Suppressor macrophage treated with lipopolysaccharide for 4 hours (primary cell): ENCODE data around the gene LCE7A.

Source experiments
- DNase-seq: peaks from one replicate; pipeline ENCODE4 v3.0.0-alpha.2; 2020

Gene LCE7A

DNA sequence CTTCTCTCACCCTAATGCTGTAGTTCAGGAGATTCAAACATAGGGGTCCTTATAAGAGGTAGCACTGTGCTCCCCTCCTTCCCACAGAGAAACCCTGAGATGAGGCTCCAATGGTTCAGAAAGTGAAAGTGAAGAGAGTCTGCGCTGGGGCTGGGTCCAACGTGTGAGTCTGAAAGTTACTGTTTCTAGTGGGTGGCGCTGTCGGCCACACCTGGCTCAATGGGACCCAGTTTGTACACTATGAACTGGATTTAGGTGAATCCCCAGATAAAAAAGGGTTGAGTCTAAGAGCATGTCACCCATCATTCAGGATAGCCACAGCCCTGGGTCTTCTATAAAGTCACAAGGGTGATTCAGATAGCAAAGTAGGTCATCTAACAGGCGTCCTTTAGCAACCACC lies 21.1 kb downstream of the LCE7A start:
- DNase-seq = no peak

DNA sequence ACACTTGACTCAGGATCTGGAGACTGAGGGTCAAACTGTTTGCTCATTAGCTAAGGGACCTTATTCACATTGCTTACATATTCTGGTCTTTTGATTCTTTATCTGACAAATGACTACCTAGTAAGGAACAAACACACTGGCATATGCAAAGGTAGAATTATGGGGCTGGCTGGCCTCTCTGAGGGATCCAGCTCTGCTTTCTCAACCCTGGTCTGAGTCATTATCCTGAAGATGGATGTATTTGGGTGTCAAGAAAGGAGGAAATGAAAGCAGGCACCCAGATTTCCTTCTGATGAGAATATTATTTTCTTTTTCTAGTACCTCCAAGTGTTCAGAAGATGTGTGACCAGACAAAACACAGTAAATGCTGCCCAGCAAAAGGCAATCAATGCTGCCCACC lies 24.3 kb downstream of the LCE7A start:
- no peak for DNase-seq

DNA sequence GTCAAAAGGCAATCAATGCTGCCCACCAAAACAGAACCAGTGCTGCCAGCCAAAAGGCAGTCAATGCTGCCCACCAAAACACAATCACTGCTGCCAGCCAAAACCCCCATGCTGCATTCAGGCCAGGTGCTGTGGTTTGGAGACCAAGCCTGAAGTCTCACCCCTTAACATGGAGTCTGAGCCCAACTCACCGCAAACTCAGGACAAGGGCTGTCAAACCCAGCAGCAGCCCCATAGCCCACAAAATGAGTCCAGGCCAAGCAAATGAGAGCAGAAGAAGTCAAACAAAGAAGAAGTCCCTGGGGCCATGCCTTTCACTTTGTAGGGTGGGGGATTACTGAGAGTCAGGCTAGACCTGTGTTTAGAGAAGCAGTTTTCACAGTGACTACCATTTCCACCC lies 24.7 kb downstream of the LCE7A start:
- DNase-seq = no peak

DNA sequence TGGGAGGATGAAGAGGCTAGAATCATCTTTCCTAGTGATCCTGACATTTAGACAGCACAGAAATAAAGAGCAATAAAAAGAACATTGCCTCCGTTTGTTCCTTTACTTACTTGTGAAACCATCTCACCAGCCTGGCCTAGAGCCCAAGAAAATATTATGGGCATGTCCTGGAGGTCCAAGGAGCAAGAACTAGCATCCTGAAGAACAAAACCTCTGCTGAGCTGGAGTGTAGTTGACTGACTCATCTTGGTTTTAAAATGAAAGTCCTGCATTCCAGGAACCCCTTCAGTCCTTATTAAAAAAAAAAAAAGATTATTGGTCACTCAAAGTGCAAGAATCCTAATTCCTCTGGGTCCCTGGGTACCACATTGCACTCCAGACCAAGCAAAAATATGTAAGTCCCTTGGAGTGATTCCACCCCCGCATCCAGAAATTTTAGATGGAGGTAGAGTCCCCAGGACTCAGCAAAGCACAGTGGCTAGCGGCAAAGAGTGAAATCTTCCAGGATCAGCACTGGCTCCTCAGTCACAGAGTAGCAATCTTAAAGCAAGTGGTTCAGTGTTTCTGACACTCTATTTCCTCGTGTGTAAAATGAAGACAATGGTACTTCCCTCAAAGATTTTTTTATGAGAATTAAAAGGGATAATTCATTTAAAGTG lies 25.3 kb downstream of the LCE7A start:
- no peak for DNase-seq

DNA sequence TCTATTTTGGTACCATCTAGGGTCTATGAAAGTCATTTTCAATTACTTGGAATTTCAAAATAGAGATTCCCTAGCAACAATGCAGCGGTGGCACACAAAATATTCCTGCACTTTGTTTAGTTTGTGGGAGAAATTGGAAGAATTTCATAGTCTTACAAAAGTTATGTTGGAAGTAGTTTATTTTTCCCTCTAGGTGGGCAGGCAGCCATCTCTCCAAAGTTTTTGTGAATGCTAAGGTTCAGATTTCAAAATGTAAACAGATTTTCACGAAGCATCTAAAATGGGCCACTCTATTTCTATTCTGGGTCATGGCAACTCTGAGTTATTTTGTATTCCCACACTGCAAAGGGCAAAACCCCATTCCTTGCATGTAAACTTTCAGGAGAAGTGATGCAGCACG lies 26.3 kb downstream of the LCE7A start:
- no peak for DNase-seq

DNA sequence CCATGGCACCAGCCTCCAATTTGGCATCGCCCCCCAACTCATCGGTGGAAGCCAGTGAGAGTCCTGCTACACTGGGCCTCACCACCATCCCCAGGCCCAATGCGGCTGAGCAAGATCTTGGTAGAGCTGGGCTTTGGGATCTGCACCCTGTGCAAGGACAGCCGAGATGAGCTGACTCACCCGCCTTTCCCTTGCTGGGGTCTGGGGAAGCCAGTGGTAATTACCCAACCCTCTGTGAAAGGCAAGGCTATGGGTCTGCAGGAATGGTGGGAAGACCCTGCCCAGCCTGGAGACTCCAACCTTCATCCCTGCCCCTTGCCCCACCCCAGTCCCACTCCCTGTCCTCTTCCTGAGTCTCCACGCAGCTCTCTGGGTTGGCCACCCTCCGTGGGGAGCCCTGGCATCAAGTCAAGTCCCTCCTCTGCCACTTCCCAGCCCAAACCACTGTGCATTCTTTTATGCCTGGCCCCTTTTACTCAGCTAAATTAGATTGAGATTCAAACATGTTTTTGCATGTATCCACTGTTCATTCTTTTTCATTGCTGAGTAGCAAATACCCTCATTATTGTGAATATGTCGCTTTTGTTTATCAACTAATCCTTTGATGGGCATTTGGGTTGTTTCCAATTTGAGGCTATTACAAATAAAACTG lies 27.1 kb downstream of the LCE7A start:
- no peak for DNase-seq

DNA sequence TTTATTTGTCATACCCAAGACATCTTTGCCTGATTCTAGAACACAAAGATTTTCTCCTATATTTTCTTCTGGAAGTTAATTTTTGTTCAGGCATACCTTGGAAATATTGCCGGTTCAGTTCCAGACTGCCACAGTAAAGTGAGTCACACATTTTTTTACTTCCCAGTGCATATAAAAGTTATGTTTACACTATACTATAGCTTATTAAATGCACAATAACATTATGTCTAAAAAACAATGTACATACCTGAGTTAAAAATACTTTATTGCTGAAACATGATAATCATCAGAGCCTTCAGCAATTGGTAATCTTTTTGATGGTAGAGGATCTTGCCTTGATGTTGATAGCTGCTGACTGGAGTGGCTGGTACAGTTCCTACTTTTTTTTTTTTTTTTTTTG lies 28.3 kb downstream of the LCE7A start:
- DNase-seq = no peak

DNA sequence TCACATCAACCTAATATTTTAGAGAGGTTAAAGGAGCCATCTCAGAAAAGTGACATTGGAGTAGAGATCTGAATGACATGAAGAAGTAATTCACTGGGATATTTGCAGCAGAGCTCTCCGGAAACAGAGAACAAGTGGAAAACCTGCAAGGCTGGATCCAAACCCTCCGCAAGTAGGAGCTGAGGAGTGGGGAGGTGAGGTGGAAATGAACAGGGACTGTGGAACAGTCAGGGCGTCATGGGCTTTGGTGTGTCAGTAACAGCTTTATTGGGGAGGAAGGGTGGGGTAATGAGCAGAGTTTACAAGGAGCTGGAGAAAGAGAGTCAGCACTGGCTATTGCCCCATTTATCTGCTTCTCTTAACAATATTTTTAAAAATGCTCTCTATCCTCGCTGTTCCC lies 39.2 kb downstream of the LCE7A start:
- no peak for DNase-seq

DNA sequence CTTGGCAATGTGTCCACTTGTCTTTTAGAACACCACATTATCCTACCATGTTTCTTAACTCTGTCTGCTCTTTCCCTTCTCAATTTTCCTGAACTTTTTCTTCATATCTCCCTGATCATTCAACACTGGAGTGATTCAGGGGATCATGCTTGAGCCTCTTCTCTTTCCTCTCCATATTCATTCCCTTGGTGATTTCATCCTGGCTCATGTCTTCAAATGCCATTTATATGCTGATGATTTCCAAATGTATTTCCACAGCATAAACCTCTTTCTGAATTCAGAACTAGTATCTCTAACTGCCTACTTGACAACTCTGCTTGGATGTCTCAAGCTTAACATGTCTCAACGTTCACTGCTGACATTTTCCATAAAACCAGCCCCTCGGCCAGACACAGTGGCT lies 40.1 kb downstream of the LCE7A start:
- no peak for DNase-seq

DNA sequence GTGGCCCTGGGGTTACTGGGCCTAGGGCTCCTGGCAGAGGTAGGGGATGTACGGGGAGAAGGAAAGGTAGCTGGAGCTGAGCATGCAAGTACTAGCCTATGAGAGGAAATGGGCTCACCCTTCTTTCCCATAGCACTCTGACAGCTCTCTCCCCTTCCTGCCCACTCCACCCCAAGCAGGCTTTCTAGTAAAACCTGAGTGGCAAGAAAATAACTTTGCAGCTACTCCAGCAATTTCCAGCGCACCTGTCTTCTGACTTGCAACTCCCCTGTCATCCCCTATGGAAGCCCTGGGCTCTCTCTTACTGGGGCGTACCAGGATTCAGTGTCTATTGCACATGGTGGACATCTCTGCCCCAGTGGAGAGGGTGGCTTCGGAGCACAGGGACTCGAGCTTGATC lies 41.8 kb downstream of the LCE7A start:
- DNase-seq = no peak

DNA sequence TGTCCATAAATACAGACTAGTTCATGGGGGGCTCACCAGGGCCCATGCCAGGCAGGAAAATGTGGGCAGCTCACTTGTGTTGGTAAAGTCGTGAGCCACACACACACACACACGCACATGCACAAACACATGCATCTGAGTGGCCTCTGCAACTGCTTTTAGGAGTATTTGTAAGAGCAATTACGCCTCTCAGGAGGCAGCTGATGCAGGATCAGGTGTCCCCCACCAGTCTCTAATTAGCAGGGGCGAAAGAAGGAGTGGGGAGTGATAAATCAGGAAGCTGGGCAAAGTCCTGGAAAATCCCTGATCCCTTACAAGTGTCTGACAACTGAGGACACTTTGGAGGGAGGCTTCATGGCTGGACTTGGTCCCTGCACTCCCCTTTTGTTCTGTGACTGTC lies 42.8 kb downstream of the LCE7A start:
- DNase-seq = no peak

DNA sequence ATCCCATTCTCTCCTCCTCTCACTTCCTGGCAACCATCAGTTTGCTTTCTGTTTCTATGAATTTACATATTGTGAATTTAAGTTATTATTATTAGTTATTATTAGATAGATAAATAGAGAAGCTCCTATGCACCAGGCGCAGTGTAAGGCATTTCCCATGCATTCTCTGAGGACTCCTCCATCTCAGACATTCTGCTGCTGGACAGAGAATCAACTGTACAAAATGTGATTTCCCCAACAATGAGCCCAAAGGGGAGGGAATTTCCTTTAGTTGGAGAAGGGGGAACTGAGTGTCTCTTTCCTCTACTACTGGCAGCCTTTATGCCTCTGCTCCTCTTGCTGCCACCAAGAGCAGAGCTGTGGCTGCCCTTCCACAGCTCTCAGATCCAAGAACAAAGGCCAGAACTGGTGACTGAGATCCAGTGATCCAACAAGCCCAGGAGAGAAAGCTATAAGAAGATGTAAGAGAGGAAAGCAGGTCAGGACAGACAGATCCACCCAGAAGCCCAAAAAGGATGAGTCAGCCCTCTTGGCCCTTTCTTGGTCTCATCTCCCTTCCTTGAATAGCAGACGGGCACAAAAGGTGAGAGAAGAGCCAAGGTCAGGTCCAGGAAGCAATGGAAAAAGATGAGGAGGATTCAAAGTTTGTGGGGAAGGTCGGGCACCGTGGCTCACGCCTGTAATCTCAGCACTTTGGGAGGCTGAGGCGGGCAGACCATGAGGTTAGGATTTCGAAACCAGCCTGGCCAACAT lies 45.1 kb downstream of the LCE7A start:
- DNase-seq = no peak

DNA sequence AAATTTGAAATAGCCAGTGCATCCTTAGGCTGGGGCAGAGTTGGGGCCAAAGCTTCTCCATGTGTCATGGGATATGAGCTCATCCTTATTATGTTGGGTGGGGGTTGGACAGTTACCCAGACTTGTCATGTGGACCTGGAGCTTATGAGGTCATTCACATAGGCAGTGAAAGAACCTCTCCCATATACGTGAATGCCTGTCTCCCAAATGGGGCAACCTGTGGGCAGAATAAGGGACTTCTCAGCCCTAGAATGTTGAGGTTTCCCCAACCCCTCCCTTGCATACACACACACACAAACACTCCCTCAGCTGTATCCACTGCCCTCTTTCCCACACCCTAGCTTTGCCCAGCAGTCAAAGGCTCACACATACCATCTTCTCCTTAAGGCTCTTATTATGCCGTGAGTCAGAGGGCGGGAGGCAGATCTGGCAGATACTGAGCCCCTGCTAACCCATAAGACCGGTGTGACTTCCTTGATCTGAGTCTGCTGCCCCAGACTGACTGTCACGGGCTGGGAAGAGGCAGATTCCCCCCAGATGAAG lies 46.3 kb downstream of the LCE7A start:
- peak; percentile 7 for DNase-seq

DNA sequence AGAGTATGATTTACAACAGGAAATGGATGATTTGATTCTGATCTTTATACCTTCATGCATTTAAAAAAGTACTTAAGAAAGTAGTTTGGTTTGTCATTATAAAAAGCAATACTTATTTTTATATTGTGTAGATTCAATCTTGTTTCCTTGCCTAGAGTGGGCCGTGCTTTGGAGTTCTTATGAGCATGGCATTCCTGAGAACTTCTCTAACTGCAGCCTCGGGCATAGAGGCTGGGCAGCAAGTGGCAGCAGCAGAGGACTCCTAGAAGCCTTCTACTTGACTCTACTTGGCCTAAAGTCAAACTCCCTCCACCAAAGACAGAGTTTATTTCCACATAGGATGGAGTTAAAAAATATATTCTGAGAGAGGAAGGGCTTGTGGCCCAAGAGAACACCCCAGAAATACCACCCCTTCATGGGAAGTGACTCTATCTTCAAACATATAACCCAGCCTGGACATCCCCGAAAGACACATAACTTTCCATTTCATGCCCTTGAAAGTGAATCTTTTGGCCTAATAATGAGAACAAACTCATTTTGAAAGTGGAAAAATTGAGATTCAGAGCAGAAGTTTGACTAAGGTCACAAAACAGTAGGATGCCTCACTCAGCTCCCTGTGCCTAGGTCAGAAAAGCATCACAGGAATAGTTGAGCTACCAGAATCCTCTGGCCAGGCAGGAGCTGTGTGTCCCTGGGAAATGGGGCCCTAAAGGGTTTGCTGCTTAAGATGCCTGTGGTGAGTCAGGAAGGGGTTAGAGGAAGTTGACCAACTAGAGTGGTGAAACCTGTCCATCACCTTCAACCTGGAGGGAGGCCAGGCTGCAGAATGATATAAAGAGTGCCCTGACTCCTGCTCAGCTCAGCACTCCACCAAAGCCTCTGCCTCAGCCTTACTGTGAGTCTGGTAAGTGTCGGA lies 48.1 kb downstream of the LCE7A start, which contains the start of gene IVL:
Gene IVL, plus strand, starts transcription at position 861 of the 916 bp plus-strand sequence. CDS start 1,252 bp downstream, outside the sequence.
- DNase-seq = no peak

DNA sequence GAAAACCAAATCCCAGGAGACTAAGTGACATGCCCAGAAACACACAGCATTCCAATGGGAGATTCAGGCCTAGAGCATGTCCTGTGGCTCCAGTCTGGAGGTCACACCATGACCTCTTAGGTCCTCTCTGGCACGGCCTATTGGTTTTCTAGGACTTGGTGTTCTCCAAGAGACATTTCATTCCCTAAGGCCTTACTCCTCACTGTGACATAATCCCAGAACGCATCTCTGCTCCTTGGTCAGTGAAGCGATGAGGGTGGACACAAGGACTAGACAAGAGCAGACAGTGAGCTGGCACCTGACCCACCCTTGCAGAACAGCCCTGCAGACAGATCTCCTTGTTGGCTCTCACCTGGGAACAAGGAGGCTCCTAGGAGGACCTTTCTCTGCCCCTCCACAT lies 49.4 kb downstream of the LCE7A start:
- DNase-seq = no peak
